Sigmoid colon (tissue), 7 donors: Measurements from ENCODE around the gene MSI1. TPM values are rescaled to one million over a fixed set of nuclear protein-coding genes. Genes with fewer than 3 reads are reported as not detected.

ENCODE experiments used
- DNase-seq: peaks from one replicate; pipeline ENCODE4 v3.0.0-alpha.2; 2019
- H3K27ac ChIP-seq, 4 donors: fragments of 200-600 bp; sonication (generic); one replicate each; pipeline ENCODE4 v1.5.1; 2016 to 2019; ENCODE audit warnings: mild to moderate bottlenecking in 1 of 4
- H3K27me3 ChIP-seq, 3 donors: fragments of 200-600 bp; sonication (generic); one replicate each; pipeline ENCODE4 v1.5.1; 2019; ENCODE audit warnings: mild to moderate bottlenecking in 1 of 3
- H3K36me3 ChIP-seq, 4 donors: fragments of 200-600 bp; sonication (generic); one replicate each; pipeline ENCODE4 v1.5.1; 2016 to 2019
- H3K4me1 ChIP-seq, 4 donors: fragments of 200-600 bp; sonication (generic); one replicate each; pipeline ENCODE4 v1.5.1; 2017 to 2019
- H3K4me3 ChIP-seq, 4 donors: fragments of 200-600 bp; sonication (generic); one replicate each; pipeline ENCODE4 v1.5.1; 2017 to 2019; ENCODE audit warnings: mild to moderate bottlenecking in 2 of 4, moderate library complexity in 1 of 4
- H3K9me3 ChIP-seq, 4 donors: fragments of 200-600 bp in 3 of 4; sonication (generic) in 3 of 4; one replicate each; pipeline versions ENCODE4 v1.5.1 to v1.6.1; 2013 to 2019
- CTCF ChIP-seq, 4 experiments: fragments of 450-650 bp in 3 of 4; fragments of 200-600 bp in 1 of 4; IDR thresholded peaks; one replicate each; pipeline ENCODE4 v1.5.1; 2016 to 2019; ENCODE audit warnings: antibody characterized with exemption in 4 of 4, mild to moderate bottlenecking in 3 of 4, moderate library complexity in 2 of 4
- EP300 ChIP-seq, 4 donors: sonication (generic); formaldehyde crosslinking; IDR thresholded peaks; one replicate each; pipeline ENCODE4 v1.6.1; 2017; ENCODE audit warnings: antibody characterized with exemption in 4 of 4
- POLR2A ChIP-seq, 2 donors: fragments of 450-650 bp; IDR thresholded peaks; one replicate each; pipeline ENCODE4 v1.6.1; 2016; ENCODE audit warnings: antibody characterized with exemption in 2 of 2, mild to moderate bottlenecking in 2 of 2, moderate library complexity in 2 of 2
- POLR2AphosphoS5 ChIP-seq, 4 donors: sonication (generic); formaldehyde crosslinking; IDR thresholded peaks; one replicate each; pipeline ENCODE4 v1.6.1; 2017; ENCODE audit warnings: antibody characterized with exemption in 4 of 4
- WGBS, 2 donors: extraction: QIAGEN DNeasy Blood & Tissue Kit; methylation state at CpG; one replicate each; pipeline ENCODE4 v1.1.7; 2013; 5-methylcytosine and 5-hydroxymethylcytosine counted together
- intact Hi-C: fragments of 100-400 bp; cut with DNase I; formaldehyde crosslinking; loops from one replicate; pipeline ENCODE4 v1.15.1; 2023
- polyA plus RNA-seq, 3 donors: library from polyadenylated mRNA; stranded (reverse); fragments of 200-250 nt; gene quantifications; one replicate each; pipeline ENCODE4 v1.2.3, GENCODE V29; 2013
- total RNA-seq, 4 donors: library from RNA; depleted of rRNA; stranded (reverse); fragments of >200 nt; gene quantifications; one replicate each; pipeline ENCODE4 v1.1.0, GENCODE V29; 2016
- donor health status: healthy with polysubstance abuse.
- donor health status: Bipolar disorder and iron deficiency.
- donor health status: healthy.

The MSI1 gene
- total and polyA plus RNA-seq, 7 donors = 0.60 to 1.2 (median 0.91) TPM; not detected in 3

- DNase-seq = no peak
- no peak overlapping the region for H3K27ac ChIP-seq
- H3K4me3 ChIP-seq = no peak overlapping the region
- WGBS, 2 donors = 20 to 64% methylated on average over 13 of the region's 13 CpGs
- H3K9me3 ChIP-seq = no peaks in the 10 kb centered on the region
- H3K27me3 ChIP-seq = no peaks in the 10 kb centered on the region
- H3K4me1 ChIP-seq = peaks cover 0 to 16% (median 8%) of the 10 kb centered on the region in 4 donors
- intact Hi-C loops = no loop called here
- TF ChIP-seq EP300 (IDR thresholded peaks at IDR 0.05) = no peak
- no peak for TF ChIP-seq CTCF (IDR thresholded peaks at IDR 0.05)
- TF ChIP-seq POLR2A (IDR thresholded peaks at IDR 0.05) = no peak
- no peak for TF ChIP-seq POLR2AphosphoS5 (IDR thresholded peaks at IDR 0.05)
- no peaks in the 10 kb centered on the region for H3K36me3 ChIP-seq
These were observed 47.4 kb downstream of the MSI1 start for GRCh38 chr12:120321382-120322202.

GRCh38 chr12:120317224-120318105 is 51.5 kb downstream of the MSI1 start:
- Histone ChIP-seq H3K27me3 (no peaks in the 10 kb centered on the region), H3K9me3 (no peaks in the 10 kb centered on the region), H3K4me1 (peaks cover 0 to 11% (median 6%) of the 10 kb centered on the region in 4 donors), H3K4me3 (peak overlapping the region; percentile 40 to 68 (median 63)), H3K27ac (peak overlapping the region; percentile 83 to 90 (median 84)), H3K36me3 (no peaks in the 10 kb centered on the region)
- peak; percentile 61 to 91 (median 77) for TF ChIP-seq CTCF (IDR thresholded peaks at IDR 0.05)
- peak; percentile 75 to 92 (median 90) for TF ChIP-seq POLR2AphosphoS5 (IDR thresholded peaks at IDR 0.05)
- no peak for TF ChIP-seq EP300 (IDR thresholded peaks at IDR 0.05)
- peak; percentile 59 to 87 for TF ChIP-seq POLR2A (IDR thresholded peaks at IDR 0.05)
- peak; percentile 100 for DNase-seq
- 2% methylated on average over 42 of the region's 42 CpGs for WGBS, 2 donors
- intact Hi-C loops = loop anchor here (1.0 kb wide), 1 partner anchor 15 kb away; the partner anchor contains the start of gene SIRT4

GRCh38 chr12:120316798-120317223 is 52.2 kb downstream of the MSI1 start:
- Histone ChIP-seq H3K9me3 (no peaks in the 10 kb centered on the region), H3K4me1 (peaks cover 0 to 11% (median 6%) of the 10 kb centered on the region in 4 donors), H3K27ac (peak overlapping the region; percentile 83 to 90 (median 84)), H3K36me3 (no peaks in the 10 kb centered on the region), H3K4me3 (peak overlapping the region; percentile 40 to 68 (median 63)), H3K27me3 (no peaks in the 10 kb centered on the region)
- 21 to 42% methylated on average over 9 of the region's 9 CpGs for WGBS, 2 donors
- no peak for TF ChIP-seq POLR2A (IDR thresholded peaks at IDR 0.05)
- TF ChIP-seq POLR2AphosphoS5 (IDR thresholded peaks at IDR 0.05) = no peak
- TF ChIP-seq CTCF (IDR thresholded peaks at IDR 0.05) = no peak
- TF ChIP-seq EP300 (IDR thresholded peaks at IDR 0.05) = no peak
- no peak for DNase-seq
- intact Hi-C loops = loop anchor here (1.0 kb wide), 1 partner anchor 15 kb away; the partner anchor contains the start of gene SIRT4

DNA sequence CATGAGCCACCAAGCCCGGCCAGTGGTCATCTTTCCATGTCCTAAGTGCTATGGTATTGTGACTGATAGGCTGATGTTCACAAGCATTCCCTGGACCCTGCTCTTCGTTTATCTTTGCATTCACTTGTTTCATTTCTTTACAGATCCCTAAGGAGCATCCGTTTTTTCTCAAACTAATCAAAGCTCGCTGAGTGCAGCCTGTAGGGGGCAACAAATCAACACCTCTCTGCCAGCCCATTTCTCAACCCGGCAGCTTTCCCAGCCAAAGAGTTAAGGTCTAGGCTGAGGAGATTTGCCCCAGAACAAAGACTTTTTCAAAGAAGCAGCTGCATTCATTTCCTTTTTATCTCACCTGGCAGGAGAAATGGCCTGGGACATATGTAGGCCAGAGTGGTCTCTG is 54.7 kb downstream of the MSI1 start:
- WGBS, 2 donors = 58 to 70% methylated on average over 5 of the region's 5 CpGs
- H3K4me3 ChIP-seq = no peak overlapping the region
- peaks cover 0 to 11% (median 6%) of the 10 kb centered on the region in 4 donors for H3K4me1 ChIP-seq
- no peaks in the 10 kb centered on the region for H3K27me3 ChIP-seq
- TF ChIP-seq POLR2A (IDR thresholded peaks at IDR 0.05) (no peak), POLR2AphosphoS5 (IDR thresholded peaks at IDR 0.05) (no peak), EP300 (IDR thresholded peaks at IDR 0.05) (no peak), CTCF (IDR thresholded peaks at IDR 0.05) (no peak)
- DNase-seq = no peak
- H3K9me3 ChIP-seq = no peaks in the 10 kb centered on the region
- intact Hi-C loops = no loop called here
- no peak overlapping the region for H3K27ac ChIP-seq
- no peaks in the 10 kb centered on the region for H3K36me3 ChIP-seq
